A549 (cell line): Measurements from ENCODE around the gene SEC16B. TPM values are rescaled to one million over a fixed set of nuclear protein-coding genes. Genes with fewer than 3 reads are reported as not detected.

Source experiments
- ATAC-seq, 2 experiments: fragments of 200-7000 bp in 1 of 2; fragments of >200 bp in 1 of 2; cut with Nextera tagmentation in 1 of 2; cut with Tn5 transposase in 1 of 2; 3 replicates each; pipeline versions ENCODE4 v1.8.0 to v1.9.1; 2018 to 2020; ENCODE audit warnings: mild to moderate bottlenecking in 1 of 2, moderate library complexity in 1 of 2
- CTCF ChIA-PET: fragments of 300-600 bp; sonication (Branson Sonifier 250); formaldehyde crosslinking; extraction: SDS; loops from one replicate; lab custom pipeline; 2021; ENCODE audit warnings: antibody characterized with exemption, inconsistent platforms; lab: Yijun Ruan, JAX
- POLR2A ChIA-PET: fragments of 350-600 bp; formaldehyde crosslinking; extraction: SDS; loops from one replicate; lab custom pipeline; 2021; ENCODE audit warnings: antibody characterized with exemption, inconsistent platforms; lab: Yijun Ruan, JAX
- DNase-seq, 2 experiments: peaks; one replicate each; pipeline versions ENCODE4 v3.0.0 to v3.0.0-alpha.2; 2011 to 2016; ENCODE audit warnings: low read depth in 1 of 2, low spot score in 1 of 2
- FAIRE-seq: peaks from 2 replicates; lab custom pipeline; 2011; peaks lifted over from hg19 to GRCh38; lab: Jason Lieb, UNC
- H3K27ac ChIP-seq, 2 experiments: fragments of >200 bp; sonication (Bioruptor Twin); formaldehyde crosslinking; 3 replicates each; pipeline ENCODE4 v1.5.1; 2016 to 2017
- H3K4me1 ChIP-seq: fragments of >200 bp; sonication (Bioruptor Twin); formaldehyde crosslinking; 3 replicates; pipeline ENCODE4 v1.6.1; 2016
- H3K4me2 ChIP-seq: fragments of >200 bp; sonication (Bioruptor Twin); formaldehyde crosslinking; 3 replicates; pipeline ENCODE4 v1.6.1; 2016
- H3K4me3 ChIP-seq: fragments of >200 bp; sonication (Bioruptor Twin); formaldehyde crosslinking; 3 replicates; pipeline ENCODE4 v1.5.1; 2016
- H3K9me3 ChIP-seq: fragments of >200 bp; sonication (Bioruptor Twin); formaldehyde crosslinking; 3 replicates; pipeline ENCODE4 v1.6.1; 2016
- BHLHE40 ChIP-seq: IDR thresholded peaks from 2 replicates; pipeline ENCODE4 v1.6.1; 2012; ENCODE audit warnings: low read depth, low read length, inconsistent platforms
- CEBPB ChIP-seq, 2 experiments: fragments of >200 bp in 1 of 2; sonication (Bioruptor Twin) in 1 of 2; formaldehyde crosslinking in 1 of 2; IDR thresholded peaks; 2 replicates each; pipeline ENCODE4 v1.6.1; 2012 to 2016
- CHD2 ChIP-seq: fragments of 150-350 bp; IDR thresholded peaks from 2 replicates; pipeline ENCODE4 v1.6.1; 2014; ENCODE audit warnings: low read length; ENCODE audit not compliant: partially characterized antibody
- EP300 ChIP-seq, 2 experiments: fragments of >200 bp; sonication (Bioruptor Twin); formaldehyde crosslinking; IDR thresholded peaks; 2 replicates in 1 of 2; 3 replicates in 1 of 2; pipeline ENCODE4 v1.6.1; 2016 to 2017
- FOSL2 ChIP-seq, 2 experiments: fragments of 450-650 bp in 1 of 2; fragments of >200 bp in 1 of 2; sonication (Bioruptor Twin) in 1 of 2; formaldehyde crosslinking; IDR thresholded peaks; 2 replicates each; pipeline versions ENCODE4 v1.5.0 to v1.6.1; 2016 to 2020; ENCODE audit warnings: mild to moderate bottlenecking in 1 of 2, moderate library complexity in 1 of 2
- HDAC2 ChIP-seq: fragments of 200-600 bp; sonication (generic); IDR thresholded peaks from 2 replicates; pipeline ENCODE4 v1.6.1; 2016
- HOXB5 ChIP-seq: fragments of 250-450 bp; sonication (Bioruptor Pico); IDR thresholded peaks from 2 replicates; pipeline ENCODE4 v1.5.0; 2020; ENCODE audit warnings: mild to moderate bottlenecking, moderate library complexity
- MAZ ChIP-seq: fragments of 150-350 bp; IDR thresholded peaks from 2 replicates; pipeline ENCODE4 v1.6.1; 2014; ENCODE audit warnings: antibody characterized with exemption, low read depth, low read length, borderline replicate concordance
- NPAS2 ChIP-seq: fragments of 250-450 bp; sonication (Bioruptor Pico); IDR thresholded peaks from 2 replicates; pipeline ENCODE4 v1.8.0; 2022; ENCODE audit warnings: mild to moderate bottlenecking, moderate library complexity, borderline replicate concordance
- PHF8 ChIP-seq: fragments of 200-600 bp; sonication (generic); IDR thresholded peaks from 2 replicates; pipeline ENCODE4 v1.6.1; 2016; ENCODE audit warnings: low read depth, mild to moderate bottlenecking, antibody characterized with exemption, moderate library complexity, borderline replicate concordance
- POLR2A ChIP-seq: IDR thresholded peaks from 2 replicates; pipeline ENCODE4 v1.6.1; 2012; ENCODE audit warnings: mild to moderate bottlenecking, low read length
- TP53 ChIP-seq: fragments of 250-450 bp; sonication (Bioruptor Pico); IDR thresholded peaks from 2 replicates; pipeline ENCODE4 v1.5.0; 2021; ENCODE audit warnings: mild to moderate bottlenecking, moderate library complexity
- ZNF302 ChIP-seq: fragments of 250-450 bp; sonication (Bioruptor Pico); IDR thresholded peaks from 2 replicates; pipeline ENCODE4 v1.9.0; 2021; ENCODE audit warnings: inconsistent platforms, mild to moderate bottlenecking, moderate library complexity
- WGBS: methylation state at CpG from one replicate; pipeline ENCODE4 v1.1.6; 2017; ENCODE audit errors: missing lambda C conversion rate; 5-methylcytosine and 5-hydroxymethylcytosine counted together
- polyA plus RNA-seq, 4 experiments: library from polyadenylated mRNA; depleted of rRNA in 3 of 4; stranded (reverse); fragments of >200 nt; fragmentation: RNase III in 1 of 4; extraction: RNeasy Plus Mini Kit Qiagen cat#74134 plus additional on column Dnase treatment in 1 of 4; gene quantifications; 2 replicates in 3 of 4; 3 replicates in 1 of 4; pipeline ENCODE4 v1.2.3, GENCODE V29; 2011 to 2017
- TF ChIP-seq, protein P1 (sequence below): IDR thresholded peaks from 2 replicates; pipeline ENCODE4 v1.6.1; 2012
- TF ChIP-seq, protein P2 (sequence below): fragments of 250-450 bp; sonication (Bioruptor Pico); IDR thresholded peaks from 2 replicates; pipeline ENCODE4 v1.5.0; 2020; ENCODE audit warnings: low read depth, mild to moderate bottlenecking, moderate library complexity

SEC16B gene
- polyA plus RNA-seq, 2 of the 4 experiments (the other 2 are of a cell fraction), result 1.3 to 2.6 TPM

DNA sequence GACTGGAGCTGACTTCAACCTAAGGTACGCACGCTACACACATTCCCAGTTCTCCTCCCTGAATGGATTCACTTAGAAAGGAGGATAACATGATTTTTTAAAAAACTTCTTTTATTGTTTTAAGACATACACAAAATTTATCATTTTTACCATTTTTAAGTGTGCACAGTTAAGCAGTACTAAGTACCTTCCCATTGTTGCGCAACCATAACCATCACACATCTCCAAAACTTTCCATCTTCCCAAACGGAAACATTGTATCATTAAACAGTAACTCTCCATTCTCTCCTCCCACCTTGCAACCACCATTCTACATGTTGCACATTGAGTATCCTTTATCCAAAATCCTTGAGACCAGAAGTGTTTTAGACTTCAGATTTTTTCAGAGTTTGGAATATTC, 36.2 kb upstream of the SEC16B start:
- no peak for TF ChIP-seq MAZ
- peak; percentile 75 to 81; a peak in 3 of 4 replicates for TF ChIP-seq CEBPB (IDR thresholded peaks at IDR 0.05)
- Histone ChIP-seq H3K4me2 (no peak overlapping the region), H3K4me3 (no peak overlapping the region), H3K9me3 (no peaks in the 10 kb centered on the region), H3K27ac (no peak overlapping the region), H3K4me1 (peaks cover 7% of the 10 kb centered on the region; the same call in 2 of the 3 replicates)
- no peak for ATAC-seq
- no peak for FAIRE-seq
- 93% methylated on average over 4 of the region's 4 CpGs for WGBS
- CTCF ChIA-PET, result interaction anchor here (1.1 kb wide), 1 partner anchor 32 kb away, joined by 3 read pairs; no protein-coding TSS in a partner anchor
- POLR2A ChIA-PET, result no interaction called here
- no peak for DNase-seq

DNA sequence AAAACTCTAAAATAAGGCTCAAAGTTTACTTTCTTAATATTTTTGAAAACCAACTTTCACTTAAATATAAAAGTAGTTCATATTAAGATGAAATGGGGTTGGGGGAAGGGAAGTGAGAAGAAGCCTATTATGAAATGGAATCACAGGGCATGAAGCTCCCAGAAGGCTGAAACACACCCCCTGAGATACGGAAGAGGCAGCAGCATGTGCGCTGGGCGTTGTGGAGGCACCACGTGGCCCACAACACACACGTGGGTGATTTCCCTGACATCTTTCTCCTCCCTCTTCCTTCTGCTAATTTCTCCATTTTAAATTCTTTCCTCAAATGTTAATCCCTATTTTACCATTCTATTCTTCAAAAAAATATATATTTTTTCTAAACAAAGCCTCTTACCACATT, 35.6 kb upstream of the SEC16B start:
- no peak overlapping the region for H3K27ac ChIP-seq
- FAIRE-seq, result no peak
- no peak for ATAC-seq

DNA sequence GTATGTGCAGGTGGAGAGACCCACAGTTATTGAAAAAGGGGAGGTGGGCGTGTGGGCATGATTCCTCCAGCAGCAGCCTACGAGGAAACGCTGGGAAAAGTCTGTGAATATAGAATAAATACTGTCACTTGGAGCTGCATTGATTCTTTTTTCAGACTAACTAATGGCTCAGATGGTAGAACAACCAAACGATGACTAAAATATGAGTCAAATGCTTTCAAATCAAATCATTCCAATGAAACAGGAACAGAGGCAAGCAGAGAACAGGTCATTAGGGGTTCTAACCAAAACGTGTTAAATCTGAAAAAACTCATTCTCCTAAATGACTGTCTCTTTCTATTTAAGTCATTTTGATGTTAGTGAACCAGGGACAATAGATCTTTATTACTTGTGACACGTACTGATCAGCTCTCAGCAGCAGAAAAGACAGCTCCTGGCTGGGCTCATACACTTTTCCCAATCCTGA, 35.1 kb upstream of the SEC16B start:
- 36% methylated on average over 6 of the region's 6 CpGs for WGBS
- no peak for FAIRE-seq
- ChIA-PET CTCF (interaction anchor here (1.1 kb wide), 1 partner anchor 33 kb away, joined by 3 read pairs; no protein-coding TSS in a partner anchor), POLR2A (no interaction called here)
- TF ChIP-seq HDAC2 (no peak), PHF8 (no peak)
- TF ChIP-seq, protein P1, sequence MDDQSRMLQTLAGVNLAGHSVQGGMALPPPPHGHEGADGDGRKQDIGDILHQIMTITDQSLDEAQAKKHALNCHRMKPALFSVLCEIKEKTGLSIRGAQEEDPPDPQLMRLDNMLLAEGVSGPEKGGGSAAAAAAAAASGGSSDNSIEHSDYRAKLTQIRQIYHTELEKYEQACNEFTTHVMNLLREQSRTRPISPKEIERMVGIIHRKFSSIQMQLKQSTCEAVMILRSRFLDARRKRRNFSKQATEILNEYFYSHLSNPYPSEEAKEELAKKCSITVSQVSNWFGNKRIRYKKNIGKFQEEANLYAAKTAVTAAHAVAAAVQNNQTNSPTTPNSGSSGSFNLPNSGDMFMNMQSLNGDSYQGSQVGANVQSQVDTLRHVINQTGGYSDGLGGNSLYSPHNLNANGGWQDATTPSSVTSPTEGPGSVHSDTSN, result no peak
- no peak for ATAC-seq
- Histone ChIP-seq H3K4me1 (0 out of 3 replicates have a peak, but pooled peaks cover 3% of the 10 kb centered on the region), H3K4me2 (no peak overlapping the region), H3K9me3 (no peaks in the 10 kb centered on the region), H3K4me3 (no peak overlapping the region), H3K27ac (no peak overlapping the region)
- DNase-seq, result no peak

More for the DNA sequence above, 35.6 kb upstream of the SEC16B start:
- Histone ChIP-seq H3K4me1 (0 out of 3 replicates have a peak, but pooled peaks cover 3% of the 10 kb centered on the region), H3K4me3 (no peak overlapping the region), H3K4me2 (no peak overlapping the region), H3K9me3 (no peaks in the 10 kb centered on the region)
- DNase-seq, result no peak
- TF ChIP-seq FOSL2 (IDR thresholded peaks at IDR 0.05) (no peak), FOSL2 (CRISPR knock-in tag; IDR thresholded peaks at IDR 0.05) (no peak), POLR2A (no peak), CHD2 (no peak)
- POLR2A ChIA-PET, result no interaction called here
- 72% methylated on average over 5 of the region's 5 CpGs for WGBS
- CTCF ChIA-PET, result interaction anchor here (1.1 kb wide), 1 partner anchor 33 kb away, joined by 3 read pairs; no protein-coding TSS in a partner anchor

DNA sequence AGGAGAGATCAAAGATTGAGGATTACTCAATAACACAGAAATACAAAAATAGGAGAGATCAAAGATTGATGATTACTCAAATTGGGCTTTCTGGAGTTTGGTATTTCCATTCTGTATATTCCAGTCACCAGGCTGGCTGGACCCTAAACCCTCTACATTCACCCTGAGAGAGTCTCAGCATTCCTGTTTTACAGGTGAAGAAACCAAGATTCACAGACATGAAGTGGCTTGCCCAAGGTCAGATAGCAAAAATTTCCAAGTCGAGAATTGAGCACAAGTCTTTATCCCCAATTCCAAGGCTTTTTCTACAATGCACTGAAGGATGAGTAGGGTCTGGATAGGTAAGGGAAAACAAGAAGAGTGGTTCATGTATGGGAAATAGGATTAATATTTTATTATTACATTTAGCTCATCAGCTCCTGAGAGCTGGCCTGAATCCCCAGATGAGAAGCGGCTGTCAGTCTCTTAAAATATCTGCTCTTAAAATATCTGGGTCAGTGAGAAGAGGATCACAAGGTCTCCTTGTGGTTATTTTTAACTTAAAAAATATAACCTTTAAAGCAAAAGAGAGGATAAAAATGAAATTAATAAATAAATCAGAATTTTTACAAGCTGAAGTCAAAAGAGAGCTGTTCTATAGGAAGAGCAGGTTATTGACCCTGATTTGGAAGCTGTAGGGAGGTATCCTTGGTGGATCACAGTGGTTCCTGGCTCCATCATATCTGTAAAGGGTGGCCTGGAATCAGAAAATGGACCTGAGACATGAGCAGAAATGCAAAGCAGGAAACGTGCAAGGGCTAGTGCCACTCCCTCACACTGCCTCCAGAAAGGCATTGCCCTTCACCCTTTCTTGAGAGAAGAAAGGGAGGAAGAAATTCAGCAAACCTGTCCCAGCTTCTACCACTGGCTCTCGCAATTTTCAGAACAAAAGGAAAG, 29.1 kb upstream of the SEC16B start:
- H3K27ac ChIP-seq, result no peak overlapping the region
- no peak for DNase-seq
- no peak for TF ChIP-seq TP53 (CRISPR knock-in tag)
- no peak for TF ChIP-seq NPAS2
- no peak for TF ChIP-seq CEBPB (IDR thresholded peaks at IDR 0.05)
- no peak for TF ChIP-seq CHD2
- no peak for TF ChIP-seq BHLHE40
- no peak for TF ChIP-seq HOXB5 (CRISPR knock-in tag)
- TF ChIP-seq, protein P2, sequence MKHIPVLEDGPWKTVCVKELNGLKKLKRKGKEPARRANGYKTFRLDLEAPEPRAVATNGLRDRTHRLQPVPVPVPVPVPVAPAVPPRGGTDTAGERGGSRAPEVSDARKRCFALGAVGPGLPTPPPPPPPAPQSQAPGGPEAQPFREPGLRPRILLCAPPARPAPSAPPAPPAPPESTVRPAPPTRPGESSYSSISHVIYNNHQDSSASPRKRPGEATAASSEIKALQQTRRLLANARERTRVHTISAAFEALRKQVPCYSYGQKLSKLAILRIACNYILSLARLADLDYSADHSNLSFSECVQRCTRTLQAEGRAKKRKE (CRISPR knock-in tag), result no peak
- no peak for TF ChIP-seq EP300 (IDR thresholded peaks at IDR 0.05)
- TF ChIP-seq ZNF302 (CRISPR knock-in tag), result no peak
- 74% methylated on average over 4 of the region's 4 CpGs for WGBS
- FAIRE-seq, result no peak
- H3K4me1 ChIP-seq, result no peaks in the 10 kb centered on the region
- no peak overlapping the region for H3K4me3 ChIP-seq
- ATAC-seq, result no peak
- CTCF ChIA-PET, result interaction anchor here (0.8 to 1.6 kb wide), 4 partner anchors 33 to 301 kb away, joined by 3 to 5 read pairs (median 3); no protein-coding TSS in a partner anchor
- no peak overlapping the region for H3K4me2 ChIP-seq
- H3K9me3 ChIP-seq, result no peaks in the 10 kb centered on the region
- POLR2A ChIA-PET, result no interaction called here
